Cardiac muscle cell (in vitro differentiated cells and primary cell): ENCODE measurements around the gene CABLES2. TPM values are rescaled to one million over a fixed set of nuclear protein-coding genes. Genes with fewer than 3 reads are reported as not detected.

Source experiments
- DNase-seq, 2 donors: peaks; one replicate each; pipeline versions ENCODE4 v3.0.0 to v3.0.0-alpha.2; 2010 to 2017; ENCODE audit warnings: low read depth in 1 of 2, low spot score in 1 of 2
- H3K27ac ChIP-seq: fragments of 200-600 bp; sonication (generic); 2 replicates; pipeline ENCODE4 v1.5.1; 2016
- H3K27me3 ChIP-seq: fragments of 200-600 bp; sonication (generic); 2 replicates; pipeline ENCODE4 v1.6.0; 2016; ENCODE audit warnings: control low read depth
- H3K36me3 ChIP-seq: fragments of 200-600 bp; sonication (generic); 2 replicates; pipeline ENCODE4 v1.5.1; 2016; ENCODE audit warnings: control low read depth
- H3K4me1 ChIP-seq: fragments of 200-600 bp; sonication (generic); 2 replicates; pipeline ENCODE4 v1.8.1; 2017; ENCODE audit warnings: low read depth, mild to moderate bottlenecking, mixed run types
- H3K4me3 ChIP-seq: fragments of 200-600 bp; sonication (generic); 2 replicates; pipeline ENCODE4 v1.5.1; 2016; ENCODE audit warnings: mild to moderate bottlenecking
- H3K9me3 ChIP-seq: fragments of 200-600 bp; sonication (generic); 2 replicates; pipeline ENCODE4 v1.5.1; 2017; ENCODE audit warnings: low read depth, mild to moderate bottlenecking, control low read depth
- polyA plus RNA-seq: library from polyadenylated mRNA; unstranded; fragments of >200 nt; fragmentation: Nextera tagmentation; extraction: Ambion mirVana; gene quantifications from 2 replicates; pipeline ENCODE4 v1.2.1, GENCODE V29; 2016
- total RNA-seq: library from RNA; depleted of rRNA; stranded (reverse); fragments of >200 nt; gene quantifications from 2 replicates; pipeline ENCODE4 v1.2.3, GENCODE V29; 2016
- TF ChIP-seq, protein P1 (sequence below): IDR thresholded peaks from 2 replicates; pipeline ENCODE4 v1.5.1; 2012; ENCODE audit warnings: low read depth, mild to moderate bottlenecking, low read length

The CABLES2 gene
- total and polyA plus RNA-seq, 2 experiments from 2014 or later: 17.9 to 21.4 TPM

- H3K9me3 ChIP-seq: no peaks in the 10 kb centered on the region
- peak overlapping the region; percentile 85 for H3K27ac ChIP-seq
- no peaks in the 10 kb centered on the region for H3K36me3 ChIP-seq
- DNase-seq: no peak
- H3K4me3 ChIP-seq: peak overlapping the region; percentile 87
- H3K4me1 ChIP-seq: peaks cover 63% of the 10 kb centered on the region
- TF ChIP-seq, protein P1, sequence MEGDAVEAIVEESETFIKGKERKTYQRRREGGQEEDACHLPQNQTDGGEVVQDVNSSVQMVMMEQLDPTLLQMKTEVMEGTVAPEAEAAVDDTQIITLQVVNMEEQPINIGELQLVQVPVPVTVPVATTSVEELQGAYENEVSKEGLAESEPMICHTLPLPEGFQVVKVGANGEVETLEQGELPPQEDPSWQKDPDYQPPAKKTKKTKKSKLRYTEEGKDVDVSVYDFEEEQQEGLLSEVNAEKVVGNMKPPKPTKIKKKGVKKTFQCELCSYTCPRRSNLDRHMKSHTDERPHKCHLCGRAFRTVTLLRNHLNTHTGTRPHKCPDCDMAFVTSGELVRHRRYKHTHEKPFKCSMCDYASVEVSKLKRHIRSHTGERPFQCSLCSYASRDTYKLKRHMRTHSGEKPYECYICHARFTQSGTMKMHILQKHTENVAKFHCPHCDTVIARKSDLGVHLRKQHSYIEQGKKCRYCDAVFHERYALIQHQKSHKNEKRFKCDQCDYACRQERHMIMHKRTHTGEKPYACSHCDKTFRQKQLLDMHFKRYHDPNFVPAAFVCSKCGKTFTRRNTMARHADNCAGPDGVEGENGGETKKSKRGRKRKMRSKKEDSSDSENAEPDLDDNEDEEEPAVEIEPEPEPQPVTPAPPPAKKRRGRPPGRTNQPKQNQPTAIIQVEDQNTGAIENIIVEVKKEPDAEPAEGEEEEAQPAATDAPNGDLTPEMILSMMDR: no peak
- H3K27me3 ChIP-seq: no peaks in the 10 kb centered on the region
Measured at GRCh38 chr20:62364911-62365736, 42.0 kb downstream of the CABLES2 start.

DNA sequence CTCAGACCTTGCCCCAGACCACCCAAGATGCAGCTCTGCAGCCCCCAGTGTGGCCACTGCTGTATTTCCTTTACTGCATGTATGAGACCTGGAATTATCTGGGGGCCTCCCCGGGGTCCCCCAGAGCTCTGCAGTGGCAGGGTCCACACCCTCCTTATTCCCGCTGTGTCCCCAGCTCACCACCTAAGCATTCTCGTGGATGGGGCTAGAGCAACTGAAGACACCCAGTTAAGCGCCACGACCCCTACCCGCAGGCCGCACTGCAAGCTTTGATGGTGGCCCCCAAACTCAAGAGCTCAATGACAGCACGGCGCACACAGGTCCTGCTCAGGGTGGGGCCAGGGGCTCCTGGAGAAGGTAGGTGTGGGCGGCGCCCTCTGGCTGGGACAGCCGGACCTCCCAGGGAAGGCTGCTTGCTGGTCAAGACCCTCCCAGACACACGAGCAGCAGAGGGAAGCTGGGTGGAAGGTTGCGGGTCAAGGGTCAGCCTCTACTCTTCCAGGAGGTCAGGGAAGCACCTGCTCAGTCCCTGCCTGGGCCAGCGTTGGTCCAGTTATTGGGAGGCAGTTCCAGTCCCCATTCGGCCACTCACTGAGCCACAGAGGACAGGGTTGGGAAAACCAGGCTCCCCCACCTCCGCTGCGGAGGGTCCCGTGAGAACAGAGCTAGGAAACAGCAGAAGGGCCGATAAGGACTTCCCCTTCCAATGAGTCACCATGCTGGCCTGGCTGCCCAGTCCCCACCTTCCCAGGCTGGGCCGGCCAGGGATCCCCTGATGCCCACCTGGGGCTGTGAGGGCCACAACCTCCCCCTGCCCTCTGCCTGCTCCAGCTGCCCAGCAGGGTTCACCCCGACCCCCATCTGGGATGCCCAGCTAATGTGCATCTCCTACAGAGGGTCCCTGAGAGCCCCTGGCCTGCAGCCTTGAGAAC, 42.9 kb downstream of the CABLES2 start:
- no peaks in the 10 kb centered on the region for H3K27me3 ChIP-seq
- peaks cover 53% of the 10 kb centered on the region for H3K4me1 ChIP-seq
- no peak overlapping the region for H3K4me3 ChIP-seq
- peak overlapping the region; percentile 85 for H3K27ac ChIP-seq
- TF ChIP-seq, protein P1: no peak
- H3K36me3 ChIP-seq: no peaks in the 10 kb centered on the region
- peak in 1 of 2 donors; percentile 53 for DNase-seq
- H3K9me3 ChIP-seq: no peaks in the 10 kb centered on the region

GRCh38 chr20:62362991-62363919, 43.8 kb downstream of the CABLES2 start:
- H3K36me3 ChIP-seq: no peaks in the 10 kb centered on the region
- no peaks in the 10 kb centered on the region for H3K27me3 ChIP-seq
- H3K4me3 ChIP-seq: no peak overlapping the region
- no peaks in the 10 kb centered on the region for H3K9me3 ChIP-seq
- H3K27ac ChIP-seq: peak overlapping the region; percentile 85
- DNase-seq: no peak
- peaks cover 45% of the 10 kb centered on the region for H3K4me1 ChIP-seq
- TF ChIP-seq, protein P1: no peak

DNA sequence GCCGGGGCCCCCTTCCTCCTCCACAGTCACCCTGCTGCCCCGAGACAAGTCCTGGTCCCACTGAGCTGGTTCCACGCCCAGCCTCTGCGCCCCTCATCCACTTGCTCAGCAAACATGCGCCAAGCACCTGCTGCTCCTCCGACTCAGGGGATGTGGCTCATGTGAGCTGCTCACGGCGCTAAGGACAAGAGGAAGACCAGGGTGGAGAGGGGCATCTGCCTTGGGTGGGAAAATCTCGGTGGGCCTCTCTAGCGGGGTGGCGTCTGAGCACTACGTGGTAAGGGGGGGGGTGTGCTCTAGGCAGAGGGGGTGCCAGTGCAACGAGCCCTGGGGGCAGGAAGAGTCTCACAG, 44.5 kb downstream of the CABLES2 start:
- no peaks in the 10 kb centered on the region for H3K36me3 ChIP-seq
- no peak overlapping the region for H3K4me3 ChIP-seq
- no peak for DNase-seq
- H3K27ac ChIP-seq: peak overlapping the region; percentile 75
- no peaks in the 10 kb centered on the region for H3K27me3 ChIP-seq
- TF ChIP-seq, protein P1: no peak
- H3K4me1 ChIP-seq: peaks cover 40% of the 10 kb centered on the region
- H3K9me3 ChIP-seq: no peaks in the 10 kb centered on the region
